GM10266 (cell line): ENCODE measurements around the gene PPP1R26.

Source experiments
- DNase-seq: peaks from one replicate; pipeline ENCODE4 v3.0.0; 2012; ENCODE audit errors: extremely low spot score
- TF ChIP-seq, protein P1 (sequence below): IDR thresholded peaks from 2 replicates; pipeline ENCODE4 v1.5.1; 2012; ENCODE audit warnings: mild to moderate bottlenecking, low read depth; ENCODE audit not compliant: control insufficient read depth, insufficient read depth; ENCODE audit errors: missing control alignments

The PPP1R26 gene

DNA sequence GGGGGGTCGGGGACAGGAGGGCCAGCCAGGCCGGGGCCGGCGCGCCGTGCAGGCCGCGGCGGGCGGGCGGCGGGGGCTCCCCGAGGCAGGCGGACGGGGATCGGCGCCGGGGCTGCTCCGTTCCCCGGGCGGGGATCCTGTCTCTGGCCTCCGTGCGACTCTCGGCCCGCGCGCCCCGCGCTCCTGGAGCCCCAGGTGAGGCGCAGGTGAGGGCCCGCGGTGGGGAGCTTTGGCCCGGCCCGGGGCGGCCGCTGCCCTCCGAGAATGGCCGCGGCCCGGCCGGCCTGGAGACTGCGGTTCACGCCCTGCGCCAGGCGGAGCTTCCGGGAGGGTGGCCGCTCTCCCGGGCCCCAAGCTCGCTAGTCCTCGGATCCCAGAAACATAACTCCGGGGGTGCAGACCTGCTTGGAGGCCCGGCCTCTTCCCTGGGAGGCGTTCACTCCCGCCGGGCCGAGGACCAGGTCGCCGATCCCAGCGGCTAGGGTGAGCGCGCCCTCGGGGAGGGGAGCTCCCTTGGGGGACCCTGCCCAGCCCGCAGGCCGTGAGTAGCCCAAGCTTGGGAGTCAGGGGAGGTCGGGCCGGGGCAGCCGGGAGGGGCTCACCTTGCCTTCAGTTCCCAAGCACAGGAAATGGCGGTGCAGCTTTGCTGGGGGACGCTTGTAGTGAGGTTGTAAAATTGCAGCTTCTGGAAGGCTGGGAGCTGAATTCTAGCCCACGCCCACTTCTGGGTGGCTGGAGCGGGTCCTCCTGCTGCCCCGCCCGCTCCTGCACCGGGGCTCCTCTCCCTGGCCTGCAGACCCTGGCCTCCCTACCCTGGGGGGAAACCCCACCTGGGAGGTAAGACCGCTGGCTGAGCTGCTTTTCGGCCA, 723 bp downstream of the PPP1R26 start:
- peak; percentile 63 for DNase-seq
- TF ChIP-seq, protein P1, sequence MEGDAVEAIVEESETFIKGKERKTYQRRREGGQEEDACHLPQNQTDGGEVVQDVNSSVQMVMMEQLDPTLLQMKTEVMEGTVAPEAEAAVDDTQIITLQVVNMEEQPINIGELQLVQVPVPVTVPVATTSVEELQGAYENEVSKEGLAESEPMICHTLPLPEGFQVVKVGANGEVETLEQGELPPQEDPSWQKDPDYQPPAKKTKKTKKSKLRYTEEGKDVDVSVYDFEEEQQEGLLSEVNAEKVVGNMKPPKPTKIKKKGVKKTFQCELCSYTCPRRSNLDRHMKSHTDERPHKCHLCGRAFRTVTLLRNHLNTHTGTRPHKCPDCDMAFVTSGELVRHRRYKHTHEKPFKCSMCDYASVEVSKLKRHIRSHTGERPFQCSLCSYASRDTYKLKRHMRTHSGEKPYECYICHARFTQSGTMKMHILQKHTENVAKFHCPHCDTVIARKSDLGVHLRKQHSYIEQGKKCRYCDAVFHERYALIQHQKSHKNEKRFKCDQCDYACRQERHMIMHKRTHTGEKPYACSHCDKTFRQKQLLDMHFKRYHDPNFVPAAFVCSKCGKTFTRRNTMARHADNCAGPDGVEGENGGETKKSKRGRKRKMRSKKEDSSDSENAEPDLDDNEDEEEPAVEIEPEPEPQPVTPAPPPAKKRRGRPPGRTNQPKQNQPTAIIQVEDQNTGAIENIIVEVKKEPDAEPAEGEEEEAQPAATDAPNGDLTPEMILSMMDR, result no peak

DNA sequence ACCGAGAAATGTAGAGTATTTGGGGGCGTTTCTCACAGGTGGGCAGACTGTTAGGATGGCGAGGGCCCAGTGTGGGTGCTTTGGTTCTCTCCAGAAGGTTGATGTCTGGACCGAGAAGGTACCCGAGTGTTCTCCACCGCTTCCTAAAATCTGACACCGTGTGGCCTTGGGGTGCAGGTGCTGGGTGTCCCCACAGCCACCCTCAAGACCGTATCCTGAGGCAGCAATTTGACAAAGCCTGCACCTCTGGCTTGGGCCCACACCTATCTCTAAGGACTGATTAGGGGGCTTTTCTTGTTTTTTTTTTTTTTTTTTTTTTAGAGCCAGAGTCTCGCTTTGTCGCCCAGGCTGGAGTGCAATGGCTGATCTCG, 1.3 kb downstream of the PPP1R26 start:
- TF ChIP-seq, protein P1, result no peak

GRCh38 chr9:135482015-135482754, 2.6 kb downstream of the PPP1R26 start:
- TF ChIP-seq, protein P1, result no peak
- DNase-seq, result no peak

More for the DNA sequence above, 1.3 kb downstream of the PPP1R26 start:
- peak; percentile 53 for DNase-seq

DNA sequence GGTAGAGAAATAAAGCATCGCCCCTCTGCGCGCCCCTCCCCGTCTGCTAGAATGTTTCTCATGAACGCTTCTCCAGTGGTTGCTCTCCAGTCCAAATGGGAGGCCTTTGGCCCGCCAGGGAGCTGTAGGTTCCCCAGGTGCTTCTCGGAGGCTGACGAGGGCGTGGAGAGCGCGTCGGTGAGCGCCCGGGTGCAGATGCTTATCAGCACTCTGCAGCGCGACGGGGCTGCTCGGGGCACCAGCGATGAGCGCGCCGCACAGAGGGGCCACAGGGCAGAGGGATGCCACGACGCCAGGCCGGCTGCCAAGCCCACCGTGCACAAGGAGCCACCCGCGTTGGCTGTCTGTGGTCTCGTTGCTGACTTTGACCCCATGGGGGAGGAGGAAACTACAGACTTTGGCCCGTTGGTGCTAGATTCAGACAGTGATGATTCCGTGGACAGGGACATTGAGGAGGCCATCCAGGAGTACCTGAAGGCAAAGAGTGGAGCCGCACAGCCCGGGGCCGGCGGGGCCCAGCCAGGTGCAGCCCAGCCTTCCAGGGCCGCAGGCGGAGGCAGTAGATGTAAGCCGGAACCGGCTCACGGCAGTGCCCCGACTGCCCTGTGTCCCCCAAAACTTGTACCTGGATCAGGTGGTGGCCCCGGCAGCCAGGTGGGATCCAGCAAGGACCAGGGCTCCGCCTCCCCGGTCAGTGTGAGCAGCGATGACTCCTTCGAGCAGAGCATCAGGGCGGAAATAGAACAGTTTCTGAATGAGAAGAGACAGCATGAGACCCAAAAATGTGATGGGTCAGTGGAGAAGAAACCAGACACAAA, 5.1 kb downstream of the PPP1R26 start:
- no peak for DNase-seq
- TF ChIP-seq, protein P1, result no peak

GRCh38 chr9:135485385-135485784, 5.8 kb downstream of the PPP1R26 start:
- no peak for DNase-seq

GRCh38 chr9:135485832-135486231, 6.2 kb downstream of the PPP1R26 start:
- TF ChIP-seq, protein P1, result no peak
- no peak for DNase-seq

More at GRCh38 chr9:135485385-135485784, 5.8 kb downstream of the PPP1R26 start:
- TF ChIP-seq, protein P1, result no peak
